ENCODE measurements around the gene PFDN6.

PFDN6 gene

GRCh38 chr6:33317669-33318425 is 28.4 kb downstream of the PFDN6 start, which contains the start of gene ZBTB22:
ZBTB22 (minus strand) TSS chr6:33317744; CDS start chr6:33316916, 828 bp downstream.
- no peak for TF ChIP-seq SNAI2 (CRISPR knock-in tag; IDR thresholded peaks at IDR 0.05)
- TF ChIP-seq OSR1 (CRISPR knock-in tag; IDR thresholded peaks at IDR 0.05), result no peak
- TF ChIP-seq GLIS3 (CRISPR knock-in tag; IDR thresholded peaks at IDR 0.05), result no peak
- TF ChIP-seq ZFP30 (CRISPR knock-in tag; IDR thresholded peaks at IDR 0.05), result no peak
- no peak for TF ChIP-seq CREB5 (CRISPR knock-in tag; IDR thresholded peaks at IDR 0.05; ENCODE audit: low read depth)
- no peak for TF ChIP-seq ESRRG (CRISPR knock-in tag; IDR thresholded peaks at IDR 0.05)
- TF ChIP-seq ZNF8 (CRISPR knock-in tag; IDR thresholded peaks at IDR 0.05), result no peak
- TF ChIP-seq ZNF70 (CRISPR knock-in tag; IDR thresholded peaks at IDR 0.05), result no peak
- TF ChIP-seq CSDC2 (CRISPR knock-in tag; IDR thresholded peaks at IDR 0.05), result no peak
- TF ChIP-seq PPARA (CRISPR knock-in tag; IDR thresholded peaks at IDR 0.05; ENCODE audit: borderline replicate concordance), result no peak
- no peak for TF ChIP-seq ZNF565 (CRISPR knock-in tag; conservative IDR thresholded peaks at IDR 0.05; ENCODE audit: low read depth)
- no peak for TF ChIP-seq TSHZ2 (CRISPR knock-in tag; IDR thresholded peaks at IDR 0.05)
- TF ChIP-seq POU6F1 (CRISPR knock-in tag; IDR thresholded peaks at IDR 0.05; ENCODE audit: borderline replicate concordance, low read depth), result no peak
- no peak for TF ChIP-seq TCF4 (CRISPR knock-in tag; IDR thresholded peaks at IDR 0.05; ENCODE audit: borderline replicate concordance)
- ATAC-seq, result peak; percentile 82

- ATAC-seq, result no peak
- TF ChIP-seq PPARA (CRISPR knock-in tag; IDR thresholded peaks at IDR 0.05; ENCODE audit: borderline replicate concordance) (no peak), ZNF8 (CRISPR knock-in tag; IDR thresholded peaks at IDR 0.05) (no peak), TSHZ2 (CRISPR knock-in tag; IDR thresholded peaks at IDR 0.05) (no peak), RARB (CRISPR knock-in tag; IDR thresholded peaks at IDR 0.05) (no peak), TCF4 (CRISPR knock-in tag; IDR thresholded peaks at IDR 0.05; ENCODE audit: borderline replicate concordance) (no peak), ZNF565 (CRISPR knock-in tag; conservative IDR thresholded peaks at IDR 0.05; ENCODE audit: low read depth) (no peak), OSR1 (CRISPR knock-in tag; IDR thresholded peaks at IDR 0.05) (no peak)
Measured at GRCh38 chr6:33318426-33319073, 29.1 kb downstream of the PFDN6 start.

- no peak for TF ChIP-seq SNAI2 (CRISPR knock-in tag; IDR thresholded peaks at IDR 0.05)
- TF ChIP-seq CREB5 (CRISPR knock-in tag; IDR thresholded peaks at IDR 0.05; ENCODE audit: low read depth), result no peak
- TF ChIP-seq TOX (CRISPR knock-in tag; IDR thresholded peaks at IDR 0.05; ENCODE audit: borderline replicate concordance), result no peak
- TF ChIP-seq PATZ1 (CRISPR knock-in tag; IDR thresholded peaks at IDR 0.05; ENCODE audit: borderline replicate concordance), result no peak
- TF ChIP-seq POU6F1 (CRISPR knock-in tag; IDR thresholded peaks at IDR 0.05; ENCODE audit: borderline replicate concordance, low read depth), result no peak
- no peak for TF ChIP-seq PPARA (CRISPR knock-in tag; IDR thresholded peaks at IDR 0.05; ENCODE audit: borderline replicate concordance)
- TF ChIP-seq ZFP30 (CRISPR knock-in tag; IDR thresholded peaks at IDR 0.05), result no peak
- TF ChIP-seq CSDC2 (CRISPR knock-in tag; IDR thresholded peaks at IDR 0.05), result no peak
- no peak for TF ChIP-seq ZNF70 (CRISPR knock-in tag; IDR thresholded peaks at IDR 0.05)
- no peak for TF ChIP-seq ZFP3 (CRISPR knock-in tag; IDR thresholded peaks at IDR 0.05)
- no peak for ATAC-seq
Measured at GRCh38 chr6:33319939-33320314, 30.5 kb downstream of the PFDN6 start.
